Measurements from ENCODE around the gene FOXJ3.

Gene FOXJ3

GRCh38 chr1:42152907-42153600 is 182.0 kb downstream of the FOXJ3 start, which contains the start of gene GUCA2B:
TSS of gene GUCA2B (plus strand) at chr1:42153410. CDS start at chr1:42153451, 41 bp downstream.
- TF ChIP-seq HDGF (IDR thresholded peaks at IDR 0.05; ENCODE audit: borderline replicate concordance) (no peak), ARNT (IDR thresholded peaks at IDR 0.05) (no peak)
- no peak for DNase-seq (ENCODE audit: extremely low spot score)
- POLR2A ChIA-PET: no interaction called here
- CTCF ChIA-PET: no interaction called here

GRCh38 chr1:42152119-42152518 is 182.9 kb downstream of the FOXJ3 start:
- TF ChIP-seq HDGF (IDR thresholded peaks at IDR 0.05; ENCODE audit: borderline replicate concordance): no peak
- no peak for TF ChIP-seq ARNT (IDR thresholded peaks at IDR 0.05)
- no peak for TF ChIP-seq SUZ12 (IDR thresholded peaks at IDR 0.05)
- no peak for TF ChIP-seq FOXM1 (IDR thresholded peaks at IDR 0.05; ENCODE audit: borderline replicate concordance)
- no peak for TF ChIP-seq FOXK2 (IDR thresholded peaks at IDR 0.05)
- TF ChIP-seq L3MBTL2 (conservative IDR thresholded peaks at IDR 0.05): no peak
- no peak for TF ChIP-seq NFRKB (IDR thresholded peaks at IDR 0.05)
- no peak for TF ChIP-seq SP1 (IDR thresholded peaks at IDR 0.05)
- TF ChIP-seq FOXA1 (IDR thresholded peaks at IDR 0.05): no peak
- TF ChIP-seq LEF1 (IDR thresholded peaks at IDR 0.05; ENCODE audit: borderline replicate concordance): no peak
- TF ChIP-seq PKNOX1 (IDR thresholded peaks at IDR 0.05): no peak
- no peak for TF ChIP-seq TARDBP (IDR thresholded peaks at IDR 0.05)
- no peak for TF ChIP-seq BHLHE40 (IDR thresholded peaks at IDR 0.05; ENCODE audit: borderline replicate concordance)
- TF ChIP-seq ZNF384 (IDR thresholded peaks at IDR 0.05): no peak
- no peak for TF ChIP-seq CTBP1 (IDR thresholded peaks at IDR 0.05; ENCODE audit: borderline replicate concordance)
- TF ChIP-seq ELF4 (IDR thresholded peaks at IDR 0.05): no peak
- POLR2A ChIA-PET: no interaction called here
- DNase-seq (ENCODE audit: extremely low spot score): no peak
- CTCF ChIA-PET: no interaction called here

- no peak for DNase-seq (ENCODE audit: extremely low spot score)
- POLR2A ChIA-PET: no interaction called here
- CTCF ChIA-PET: interaction anchor here (1.0 kb wide), 1 partner anchor 23 kb away, joined by 4 read pairs; no protein-coding TSS in a partner anchor
- TF ChIP-seq L3MBTL2 (conservative IDR thresholded peaks at IDR 0.05) (no peak), SUZ12 (IDR thresholded peaks at IDR 0.05) (no peak), ARNT (IDR thresholded peaks at IDR 0.05) (no peak), NFRKB (IDR thresholded peaks at IDR 0.05) (no peak), FOXK2 (IDR thresholded peaks at IDR 0.05) (no peak), LEF1 (IDR thresholded peaks at IDR 0.05; ENCODE audit: borderline replicate concordance) (no peak), BHLHE40 (IDR thresholded peaks at IDR 0.05; ENCODE audit: borderline replicate concordance) (no peak), ZNF384 (IDR thresholded peaks at IDR 0.05) (no peak), TARDBP (IDR thresholded peaks at IDR 0.05) (no peak), PKNOX1 (IDR thresholded peaks at IDR 0.05) (no peak), FOXA1 (IDR thresholded peaks at IDR 0.05) (no peak), HDGF (IDR thresholded peaks at IDR 0.05; ENCODE audit: borderline replicate concordance) (no peak)
Observed at GRCh38 chr1:42150651-42151050, 184.4 kb downstream of the FOXJ3 start.

GRCh38 chr1:42148166-42148565 is 186.9 kb downstream of the FOXJ3 start:
- POLR2A ChIA-PET: no interaction called here
- TF ChIP-seq TARDBP (IDR thresholded peaks at IDR 0.05) (no peak), ARNT (IDR thresholded peaks at IDR 0.05) (no peak), CTBP1 (IDR thresholded peaks at IDR 0.05; ENCODE audit: borderline replicate concordance) (no peak), ZNF384 (IDR thresholded peaks at IDR 0.05) (no peak), PKNOX1 (IDR thresholded peaks at IDR 0.05) (no peak), LEF1 (IDR thresholded peaks at IDR 0.05; ENCODE audit: borderline replicate concordance) (no peak), FOXM1 (IDR thresholded peaks at IDR 0.05; ENCODE audit: borderline replicate concordance) (no peak), SP1 (IDR thresholded peaks at IDR 0.05) (no peak), NFRKB (IDR thresholded peaks at IDR 0.05) (no peak), ELF4 (IDR thresholded peaks at IDR 0.05) (no peak), FOXA1 (IDR thresholded peaks at IDR 0.05) (no peak), BHLHE40 (IDR thresholded peaks at IDR 0.05; ENCODE audit: borderline replicate concordance) (no peak), SUZ12 (IDR thresholded peaks at IDR 0.05) (no peak), L3MBTL2 (conservative IDR thresholded peaks at IDR 0.05) (no peak), FOXK2 (IDR thresholded peaks at IDR 0.05) (no peak), HDGF (IDR thresholded peaks at IDR 0.05; ENCODE audit: borderline replicate concordance) (no peak)
- no peak for DNase-seq (ENCODE audit: extremely low spot score)
- CTCF ChIA-PET: interaction anchor here (1.4 to 2.0 kb wide), 2 partner anchors 25 to 618 kb away, joined by 3 to 10 read pairs; partner anchors contain the start of gene P3H1

GRCh38 chr1:42146626-42147320 is 188.3 kb downstream of the FOXJ3 start:
- ChIA-PET CTCF (interaction anchor here (0.6 to 2.0 kb wide), 9 partner anchors 9 to 620 kb away, joined by 3 to 10 read pairs (median 3); partner anchors contain the start of gene P3H1), POLR2A (no interaction called here)
- TF ChIP-seq L3MBTL2 (conservative IDR thresholded peaks at IDR 0.05) (no peak), ELF4 (IDR thresholded peaks at IDR 0.05) (no peak)
- DNase-seq (ENCODE audit: extremely low spot score): peak; percentile 74
